ENCODE data around the gene SV2C. TPM values are rescaled to one million over a fixed set of nuclear protein-coding genes. Genes with fewer than 3 reads are reported as not detected.
"Not testable (repeated sequence)": the region's sequence is repeated elsewhere in the genome, so short reads cannot be mapped to it uniquely, and the experiment has no call there.

The SV2C gene, protein sequence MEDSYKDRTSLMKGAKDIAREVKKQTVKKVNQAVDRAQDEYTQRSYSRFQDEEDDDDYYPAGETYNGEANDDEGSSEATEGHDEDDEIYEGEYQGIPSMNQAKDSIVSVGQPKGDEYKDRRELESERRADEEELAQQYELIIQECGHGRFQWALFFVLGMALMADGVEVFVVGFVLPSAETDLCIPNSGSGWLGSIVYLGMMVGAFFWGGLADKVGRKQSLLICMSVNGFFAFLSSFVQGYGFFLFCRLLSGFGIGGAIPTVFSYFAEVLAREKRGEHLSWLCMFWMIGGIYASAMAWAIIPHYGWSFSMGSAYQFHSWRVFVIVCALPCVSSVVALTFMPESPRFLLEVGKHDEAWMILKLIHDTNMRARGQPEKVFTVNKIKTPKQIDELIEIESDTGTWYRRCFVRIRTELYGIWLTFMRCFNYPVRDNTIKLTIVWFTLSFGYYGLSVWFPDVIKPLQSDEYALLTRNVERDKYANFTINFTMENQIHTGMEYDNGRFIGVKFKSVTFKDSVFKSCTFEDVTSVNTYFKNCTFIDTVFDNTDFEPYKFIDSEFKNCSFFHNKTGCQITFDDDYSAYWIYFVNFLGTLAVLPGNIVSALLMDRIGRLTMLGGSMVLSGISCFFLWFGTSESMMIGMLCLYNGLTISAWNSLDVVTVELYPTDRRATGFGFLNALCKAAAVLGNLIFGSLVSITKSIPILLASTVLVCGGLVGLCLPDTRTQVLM
- total RNA-seq (10 to 100 TPM in 1 of 5 donors, 1 to 10 TPM in 3, not detected in 1; 1.3 to 30.8 (median 1.6) TPM), polyA plus RNA-seq (under 1 TPM in 2 of 3 donors, not detected in 1; 0.13 to 0.19 TPM)
- long read RNA-seq, donor 1 = 0 reads
- long read RNA-seq, donor 2 = 0 reads
- long read RNA-seq, donor 3 = 0 reads
- long read RNA-seq, donor 4 = 0 reads
- long read RNA-seq, donor 5 = 0 reads
- long read RNA-seq, donor 6, full-length matches to known transcripts = 1 of 282 reads
- long read RNA-seq, donor 6, partial matches to known transcripts = 281 of 282 reads
- long read RNA-seq, donor 6, other reads (novel, unspliced or antisense) = 0 of 282 reads
- long read RNA-seq, donor 7 = 0 reads
- long read RNA-seq, donor 8 = 0 reads
- long read RNA-seq, donor 9 = 0 reads
- long read RNA-seq, donor 10 = 0 reads

DNA sequence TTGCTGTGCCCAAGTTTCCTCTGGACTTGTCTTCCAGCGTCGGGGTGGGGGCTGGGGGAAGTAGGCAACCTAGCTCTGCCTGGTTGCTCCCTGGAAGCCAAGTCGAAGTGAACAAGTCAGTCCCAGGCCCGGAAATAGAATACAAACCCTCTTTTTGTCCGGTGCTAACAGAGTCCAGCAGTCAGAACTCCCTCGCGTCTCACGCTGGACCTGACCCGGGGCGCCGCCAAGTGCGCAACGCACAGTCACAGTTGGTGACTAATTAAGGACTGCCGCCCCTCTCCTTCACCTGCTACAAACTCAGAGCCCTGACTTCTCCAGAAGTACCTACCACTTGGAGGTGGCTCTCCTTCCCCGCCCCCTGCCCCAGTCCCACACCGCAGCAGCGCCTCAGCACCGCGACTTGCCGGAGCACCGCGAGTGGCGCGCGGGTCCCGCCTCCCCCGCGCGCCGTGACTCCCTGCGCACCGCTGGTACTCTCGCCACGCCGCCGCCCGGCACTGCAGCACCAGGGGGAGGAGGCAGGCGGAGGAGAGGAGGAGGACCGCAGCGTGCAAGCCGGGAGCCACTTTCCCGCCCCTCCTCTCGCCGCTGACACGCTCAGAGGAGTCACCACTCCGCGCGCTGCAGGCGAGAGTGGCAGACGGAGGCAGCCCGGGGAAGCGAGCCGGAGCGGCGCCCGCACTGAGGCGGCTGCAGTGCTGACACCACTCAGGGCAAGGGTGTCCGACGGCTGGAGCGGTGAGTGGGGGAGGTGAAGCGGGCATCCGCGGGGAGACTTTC lies at the start of gene SV2C:
SV2C (plus strand) TSS at position 612 of the 783 bp plus-strand sequence. CDS start 48,368 bp downstream, outside the sequence.
- peaks cover 24 to 88% (median 48%) of the 10 kb centered on the region in 3 donors for H3K27me3 ChIP-seq
- 0 to 3% (median 1%) methylated on average over 13 to 63 of the region's 63 CpGs for whole genome bisulfite sequencing, 5 donors

GRCh38 chr5:76037736-76038151 lies 45.4 kb upstream of the SV2C start:
- H3K27ac ChIP-seq; H3K9me3 ChIP-seq; H3K36me3 ChIP-seq; H3K4me1 ChIP-seq; intact Hi-C loops (cut with DNase I; ENCODE audit: low total_unique reads): not testable (repeated sequence)
- Histone ChIP-seq H3K4me3 (peak overlapping the region in 1 of 4 donors; percentile 21), H3K27me3 (peaks cover 0 to 14% (median 0%) of the 10 kb centered on the region in 3 donors)
- WGBS, 5 donors = 5 to 27% (median 21%) methylated on average over 13 to 18 of the region's 18 CpGs
- peak in 1 of 2 donors; percentile 18 for DNase-seq

More for the DNA sequence above, at the start of gene SV2C:
- peak within 1 kb of the TSS; percentile 31 to 55 (median 38) for H3K4me3 ChIP-seq
- peaks cover 23 to 40% (median 33%) of the 10 kb centered on the region in 4 donors for H3K4me1 ChIP-seq
- H3K9me3 ChIP-seq = no peaks in the 10 kb centered on the region
- TF ChIP-seq POLR2A (IDR thresholded peaks at IDR 0.05) (no peak), EP300 (IDR thresholded peaks at IDR 0.05) (no peak), POLR2AphosphoS5 (IDR thresholded peaks at IDR 0.05) (no peak), CTCF (IDR thresholded peaks at IDR 0.05) (no peak)
- peak; percentile 41 to 69 for DNase-seq
- no peaks in the 10 kb centered on the region for H3K36me3 ChIP-seq
- no peak within 1 kb of the TSS for H3K27ac ChIP-seq
- intact Hi-C loops (cut with DNase I; ENCODE audit: low total_unique reads) = no loop called here

DNA sequence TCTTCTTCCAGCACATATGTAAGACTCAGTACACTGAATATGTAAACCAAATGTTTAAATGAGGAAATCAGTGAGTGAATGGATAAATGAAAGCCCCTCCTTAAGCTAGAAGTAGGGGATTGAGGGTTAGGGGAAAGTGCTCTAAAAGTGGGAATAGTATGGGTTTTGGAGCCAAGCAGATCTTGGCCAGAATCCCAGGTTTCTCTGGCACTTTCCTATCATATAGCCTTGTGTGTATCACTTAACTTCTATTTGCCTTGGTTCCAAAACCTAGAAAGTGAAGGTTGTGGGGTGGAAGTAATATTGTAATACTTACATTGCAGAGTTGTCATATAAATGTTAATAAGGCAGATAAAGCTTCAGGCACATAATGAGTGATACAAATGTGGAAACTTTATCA lies 45.0 kb upstream of the SV2C start:
- TF ChIP-seq POLR2A (IDR thresholded peaks at IDR 0.05) (no peak), EP300 (IDR thresholded peaks at IDR 0.05) (no peak), CTCF (IDR thresholded peaks at IDR 0.05) (no peak), POLR2AphosphoS5 (IDR thresholded peaks at IDR 0.05) (no peak)
- Histone ChIP-seq H3K4me3 (peak overlapping the region in 1 of 4 donors; percentile 21), H3K9me3 (no peaks in the 10 kb centered on the region), H3K27ac (no peak overlapping the region), H3K36me3 (no peaks in the 10 kb centered on the region), H3K27me3 (peaks cover 0 to 14% (median 0%) of the 10 kb centered on the region in 3 donors), H3K4me1 (no peaks in the 10 kb centered on the region)
- peak in 1 of 2 donors; percentile 10 for DNase-seq
- intact Hi-C loops (cut with DNase I; ENCODE audit: low total_unique reads) = no loop called here

- intact Hi-C loops (cut with DNase I; ENCODE audit: low total_unique reads) = no loop called here
- H3K27me3 ChIP-seq = peaks cover 0 to 14% (median 0%) of the 10 kb centered on the region in 3 donors
- 86 to 94% (median 89%) methylated on average over 2 of the region's 2 CpGs for WGBS, 5 donors
- H3K4me1 ChIP-seq = no peaks in the 10 kb centered on the region
- no peak for DNase-seq
- no peak overlapping the region for H3K4me3 ChIP-seq
- no peaks in the 10 kb centered on the region for H3K36me3 ChIP-seq
- peaks cover 0 to 7% (median 0%) of the 10 kb centered on the region in 4 donors for H3K9me3 ChIP-seq
- H3K27ac ChIP-seq = no peak overlapping the region
- TF ChIP-seq POLR2AphosphoS5 (IDR thresholded peaks at IDR 0.05) (no peak), EP300 (IDR thresholded peaks at IDR 0.05) (no peak), POLR2A (IDR thresholded peaks at IDR 0.05) (no peak), CTCF (IDR thresholded peaks at IDR 0.05) (no peak)
Measured at GRCh38 chr5:76040806-76041205, 42.4 kb upstream of the SV2C start.
